H9 (cell line): ENCODE measurements around the gene PPP2R3B. TPM values are rescaled to one million over a fixed set of nuclear protein-coding genes. Genes with fewer than 3 reads are reported as not detected.

Experiments
- DNase-seq: peaks from one replicate; pipeline ENCODE4 v3.0.0-alpha.2; 2017
- H2AFZ ChIP-seq: one replicate; pipeline ENCODE4 v1.6.1; 2013; ENCODE audit warnings: mild to moderate bottlenecking, low read length, control low read depth, moderate library complexity
- H2AK5ac ChIP-seq: 2 replicates; pipeline ENCODE4 v1.6.1; 2013; ENCODE audit warnings: low read length, control low read depth, mixed read lengths; ENCODE audit not compliant: insufficient read length
- H2BK120ac ChIP-seq: one replicate; pipeline ENCODE4 v1.6.1; 2013; ENCODE audit warnings: low read depth, mild to moderate bottlenecking, low read length, control low read depth, inconsistent platforms; ENCODE audit not compliant: poor library complexity, severe bottlenecking
- H2BK12ac ChIP-seq: 2 replicates; pipeline ENCODE4 v1.6.1; 2013; ENCODE audit warnings: low read length, control low read depth, mixed read lengths, low read depth; ENCODE audit not compliant: insufficient read length
- H2BK15ac ChIP-seq: 2 replicates; pipeline ENCODE4 v1.6.1; 2013; ENCODE audit warnings: low read depth, low read length, control low read depth
- H2BK20ac ChIP-seq: one replicate; pipeline ENCODE4 v1.6.1; 2013; ENCODE audit warnings: low read depth, mild to moderate bottlenecking, low read length, control low read depth, inconsistent platforms; ENCODE audit not compliant: poor library complexity, severe bottlenecking
- H2BK5ac ChIP-seq: 2 replicates; pipeline ENCODE4 v1.6.1; 2013; ENCODE audit warnings: low read length, control low read depth, mixed read lengths; ENCODE audit not compliant: insufficient read length
- H3K14ac ChIP-seq: 2 replicates; pipeline ENCODE4 v1.6.1; 2013; ENCODE audit warnings: low read length, control low read depth; ENCODE audit not compliant: insufficient read depth
- H3K18ac ChIP-seq: 2 replicates; pipeline ENCODE4 v1.6.1; 2013; ENCODE audit warnings: low read depth, mild to moderate bottlenecking, mixed read lengths, low read length, control low read depth; ENCODE audit not compliant: insufficient read length
- H3K23ac ChIP-seq: 2 replicates; pipeline ENCODE4 v1.6.1; 2013; ENCODE audit warnings: low read length, control low read depth, mixed read lengths, low read depth; ENCODE audit not compliant: insufficient read length
- H3K23me2 ChIP-seq: 2 replicates; pipeline ENCODE4 v1.6.1; 2013; ENCODE audit warnings: low read depth, mild to moderate bottlenecking, mixed read lengths, low read length, control low read depth; ENCODE audit not compliant: insufficient read length, poor library complexity, severe bottlenecking
- H3K27ac ChIP-seq: 2 replicates; pipeline ENCODE4 v1.5.1; 2013; ENCODE audit warnings: low read length, control low read depth, mixed read lengths, low read depth; ENCODE audit not compliant: insufficient read length
- H3K27me3 ChIP-seq: 2 replicates; pipeline ENCODE4 v1.6.1; 2013; ENCODE audit warnings: low read length, control low read depth, inconsistent platforms; ENCODE audit not compliant: insufficient read depth
- H3K4ac ChIP-seq: 2 replicates; pipeline ENCODE4 v1.6.1; 2013; ENCODE audit warnings: low read depth, mild to moderate bottlenecking, control low read depth, inconsistent platforms, low read length, moderate library complexity
- H3K4me1 ChIP-seq: 2 replicates; pipeline ENCODE4 v1.6.1; 2013; ENCODE audit warnings: low read length, control low read depth, inconsistent platforms; ENCODE audit not compliant: insufficient read depth
- H3K4me2 ChIP-seq: 2 replicates; pipeline ENCODE4 v1.6.1; 2013; ENCODE audit warnings: low read length, control low read depth, mixed read lengths; ENCODE audit not compliant: insufficient read length, insufficient read depth
- H3K56ac ChIP-seq: 2 replicates; pipeline ENCODE4 v1.6.1; 2013; ENCODE audit warnings: low read depth, mild to moderate bottlenecking, mixed read lengths, low read length, control low read depth; ENCODE audit not compliant: insufficient read length
- H3K79me1 ChIP-seq: 2 replicates; pipeline ENCODE4 v1.6.1; 2013; ENCODE audit warnings: low read depth, mild to moderate bottlenecking, moderate library complexity, low read length, control low read depth, inconsistent platforms; ENCODE audit not compliant: insufficient read depth, poor library complexity, severe bottlenecking
- H3K79me2 ChIP-seq: 2 replicates; pipeline ENCODE4 v1.6.1; 2013; ENCODE audit warnings: low read length, control low read depth, inconsistent platforms; ENCODE audit not compliant: insufficient read depth
- H3K9ac ChIP-seq: 2 replicates; pipeline ENCODE4 v1.6.1; 2013; ENCODE audit warnings: low read length, control low read depth, mixed read lengths; ENCODE audit not compliant: insufficient read length; ENCODE audit errors: extremely low read depth
- H3K9me3 ChIP-seq: one replicate; pipeline ENCODE4 v1.6.1; 2013; ENCODE audit warnings: low read depth, low read length, inconsistent platforms; ENCODE audit not compliant: control insufficient read depth
- H3T11ph ChIP-seq: one replicate; pipeline ENCODE4 v1.6.1; 2013; ENCODE audit warnings: mild to moderate bottlenecking, low read length, control low read depth, inconsistent platforms
- H4K20me1 ChIP-seq: one replicate; pipeline ENCODE4 v1.6.1; 2013; ENCODE audit not compliant: control insufficient read depth, insufficient read length, insufficient read depth
- H4K5ac ChIP-seq: 2 replicates; pipeline ENCODE4 v1.6.1; 2013; ENCODE audit warnings: low read depth, mild to moderate bottlenecking, mixed read lengths, low read length, control low read depth; ENCODE audit not compliant: insufficient read length
- H4K8ac ChIP-seq: replicated peaks from 2 replicates; pipeline ENCODE4 v1.6.1; 2013; ENCODE audit warnings: low read length, control low read depth, mixed read lengths, low read depth; ENCODE audit not compliant: insufficient read length
- H4K91ac ChIP-seq: 2 replicates; pipeline ENCODE4 v1.6.1; 2013; ENCODE audit warnings: low read depth, mild to moderate bottlenecking, moderate library complexity, mixed read lengths, low read length, control low read depth; ENCODE audit not compliant: insufficient read length
- H3K27ac Mint-ChIP-seq, 3 experiments: 2 replicates in 2 of 3; 3 replicates in 1 of 3; pipeline ENCODE4 v1.8.0; 2020 to 2021; ENCODE audit warnings: mixed read lengths in 3 of 3, mild to moderate bottlenecking in 1 of 3, moderate library complexity in 1 of 3
- H3K27me3 Mint-ChIP-seq: 2 replicates; pipeline ENCODE4 v1.8.0; 2021; ENCODE audit warnings: low read depth, mild to moderate bottlenecking, moderate library complexity, mixed read lengths
- H3K36me3 Mint-ChIP-seq, 3 experiments: 2 replicates in 2 of 3; 3 replicates in 1 of 3; pipeline ENCODE4 v1.8.0; 2020 to 2021; ENCODE audit warnings: low read depth in 3 of 3, mixed read lengths in 3 of 3; ENCODE audit not compliant: insufficient read depth in 1 of 3
- H3K4me1 Mint-ChIP-seq, 2 experiments: 2 replicates each; pipeline ENCODE4 v1.8.0; 2020; ENCODE audit warnings: mixed read lengths in 2 of 2
- H3K4me3 Mint-ChIP-seq, 2 experiments: 2 replicates in 1 of 2; 3 replicates in 1 of 2; pipeline ENCODE4 v1.8.0; 2020 to 2021; ENCODE audit warnings: mild to moderate bottlenecking in 2 of 2, mixed read lengths in 2 of 2, moderate library complexity in 1 of 2
- H3K9me3 Mint-ChIP-seq, 2 experiments: 2 replicates in 1 of 2; 3 replicates in 1 of 2; pipeline ENCODE4 v1.8.0; 2020; ENCODE audit warnings: mild to moderate bottlenecking in 2 of 2, mixed read lengths in 2 of 2, moderate library complexity in 1 of 2
- WGBS: extraction: QIAGEN DNeasy Blood & Tissue Kit; methylation state at CpG from one replicate; pipeline ENCODE4 v1.1.7; 2013; ENCODE audit warnings: missing lambda C conversion rate, low lambda C conversion rate, mixed read lengths; ENCODE audit not compliant: insufficient read length; ENCODE audit errors: extremely low coverage; 5-methylcytosine and 5-hydroxymethylcytosine counted together
- total RNA-seq: library from RNA; stranded (reverse); gene quantifications from 2 replicates; pipeline ENCODE4 v1.2.1, GENCODE V29; 2021
- TF ChIP-seq, protein P1 (sequence below): fragments of 200-600 bp; sonication (generic); conservative IDR thresholded peaks from 3 replicates; pipeline ENCODE4 v1.8.0; 2021; ENCODE audit warnings: antibody characterized with exemption, mild to moderate bottlenecking

Gene PPP2R3B
- total RNA-seq, 1 experiment from 2014 or later: 72.1 TPM

DNA sequence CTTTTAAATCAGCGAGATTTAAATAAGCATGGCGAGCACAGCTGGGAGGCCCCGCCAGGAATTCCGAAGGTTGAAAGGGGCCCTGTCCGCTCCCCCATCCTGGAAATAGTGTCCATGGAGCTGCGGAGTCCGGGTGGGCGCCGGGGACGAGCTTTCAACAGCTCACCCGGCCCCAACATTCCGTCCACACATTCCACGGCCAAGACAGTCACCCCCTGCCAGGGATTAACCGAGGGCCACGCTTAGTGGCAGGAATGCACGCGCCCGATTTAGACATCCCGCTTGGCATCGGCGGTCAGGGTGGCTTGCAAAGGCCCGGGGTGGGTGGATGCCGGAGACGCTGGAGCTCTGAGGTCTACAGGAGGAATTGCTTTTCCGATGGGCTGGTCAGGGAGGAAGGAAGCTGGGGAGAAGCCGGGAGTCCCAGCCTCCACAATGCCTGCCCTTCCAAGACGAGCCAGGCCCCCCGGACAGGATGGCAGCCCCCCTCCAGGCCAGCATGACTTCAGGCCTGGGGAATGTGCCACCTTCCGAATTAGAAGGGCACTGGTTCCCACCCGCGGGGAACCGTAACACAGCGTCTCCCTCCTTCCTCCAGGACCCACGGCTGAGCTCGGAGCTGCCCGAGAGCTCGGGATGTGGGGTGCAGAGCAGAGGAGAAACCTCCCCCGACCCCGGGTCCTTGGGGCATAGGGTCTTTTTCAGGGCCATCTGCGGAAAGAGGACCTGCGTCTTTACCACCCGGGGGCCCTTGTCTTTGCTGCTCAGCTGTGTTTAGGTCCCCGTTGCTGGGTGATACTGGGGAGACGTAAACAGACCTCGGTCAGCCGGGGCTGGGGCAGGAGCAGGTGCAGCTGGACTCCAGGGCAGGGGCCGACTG is 26.9 kb upstream of the PPP2R3B start:
- H2AFZ ChIP-seq: no peak overlapping the region
- peak overlapping the region; percentile 59 to 75 for H3K4me3 Mint-ChIP-seq

More for the DNA sequence above, 26.9 kb upstream of the PPP2R3B start:
- Histone ChIP-seq H2BK12ac (peak overlapping the region; percentile 0), H3K4ac (peak overlapping the region; percentile 41; the same call in 1 of the 2 replicates), H3K9ac (no peak overlapping the region), H3K27ac (no peak overlapping the region), H4K91ac (peak overlapping the region; percentile 81), H2BK5ac (no peak overlapping the region), H3K23me2 (peaks cover 5% of the 10 kb centered on the region), H2BK15ac (no peak overlapping the region; the same call in 1 of the 2 replicates), H3K79me2 (no peaks in the 10 kb centered on the region), H3K79me1 (no peaks in the 10 kb centered on the region), H2AK5ac (no peak overlapping the region), H3K9me3 (no peaks in the 10 kb centered on the region), H3K56ac (no peak overlapping the region), H3K27me3 (no peaks in the 10 kb centered on the region), H3K18ac (peak overlapping the region; percentile 93), H3K4me1 (no peaks in the 10 kb centered on the region), H2BK20ac (no peak overlapping the region), H4K20me1 (no peaks in the 10 kb centered on the region), H4K5ac (no peak overlapping the region), H3T11ph (peak overlapping the region; percentile 64), H3K4me2 (peak overlapping the region; percentile 58), H4K8ac (no peak overlapping the region), H2BK120ac (peak overlapping the region; percentile 79), H3K14ac (peak overlapping the region; percentile 96), H3K23ac (no peak overlapping the region)
- peaks cover 8 to 14% (median 12%) of the 10 kb centered on the region in 3 experiments for H3K36me3 Mint-ChIP-seq
- H3K27ac Mint-ChIP-seq: peak overlapping the region; percentile 89 to 97 (median 93); a peak in 5 of 7 replicates
- no CpG with 5 or more reads among the region's 47 CpGs for WGBS
- DNase-seq: peak; percentile 71
- peaks cover 2% of the 10 kb centered on the region for H3K27me3 Mint-ChIP-seq
- H3K9me3 Mint-ChIP-seq: peaks cover 9 to 10% of the 10 kb centered on the region in 2 experiments
- TF ChIP-seq, protein P1, sequence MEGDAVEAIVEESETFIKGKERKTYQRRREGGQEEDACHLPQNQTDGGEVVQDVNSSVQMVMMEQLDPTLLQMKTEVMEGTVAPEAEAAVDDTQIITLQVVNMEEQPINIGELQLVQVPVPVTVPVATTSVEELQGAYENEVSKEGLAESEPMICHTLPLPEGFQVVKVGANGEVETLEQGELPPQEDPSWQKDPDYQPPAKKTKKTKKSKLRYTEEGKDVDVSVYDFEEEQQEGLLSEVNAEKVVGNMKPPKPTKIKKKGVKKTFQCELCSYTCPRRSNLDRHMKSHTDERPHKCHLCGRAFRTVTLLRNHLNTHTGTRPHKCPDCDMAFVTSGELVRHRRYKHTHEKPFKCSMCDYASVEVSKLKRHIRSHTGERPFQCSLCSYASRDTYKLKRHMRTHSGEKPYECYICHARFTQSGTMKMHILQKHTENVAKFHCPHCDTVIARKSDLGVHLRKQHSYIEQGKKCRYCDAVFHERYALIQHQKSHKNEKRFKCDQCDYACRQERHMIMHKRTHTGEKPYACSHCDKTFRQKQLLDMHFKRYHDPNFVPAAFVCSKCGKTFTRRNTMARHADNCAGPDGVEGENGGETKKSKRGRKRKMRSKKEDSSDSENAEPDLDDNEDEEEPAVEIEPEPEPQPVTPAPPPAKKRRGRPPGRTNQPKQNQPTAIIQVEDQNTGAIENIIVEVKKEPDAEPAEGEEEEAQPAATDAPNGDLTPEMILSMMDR: peak; percentile 30; the same call in 2 of the 3 replicates
- peaks cover 15 to 17% of the 10 kb centered on the region in 2 experiments for H3K4me1 Mint-ChIP-seq
